GM15510 (cell line): ENCODE measurements around the gene SLC27A1.

Source experiments
- POLR2A ChIP-seq: IDR thresholded peaks from 3 replicates; pipeline ENCODE4 v1.6.1; 2011; ENCODE audit warnings: borderline replicate concordance; ENCODE audit not compliant: insufficient read length; ENCODE audit errors: extremely low read depth

The SLC27A1 gene

GRCh38 chr19:17506745-17507144, 36.4 kb downstream of the SLC27A1 start:
- TF ChIP-seq POLR2A: no peak

DNA sequence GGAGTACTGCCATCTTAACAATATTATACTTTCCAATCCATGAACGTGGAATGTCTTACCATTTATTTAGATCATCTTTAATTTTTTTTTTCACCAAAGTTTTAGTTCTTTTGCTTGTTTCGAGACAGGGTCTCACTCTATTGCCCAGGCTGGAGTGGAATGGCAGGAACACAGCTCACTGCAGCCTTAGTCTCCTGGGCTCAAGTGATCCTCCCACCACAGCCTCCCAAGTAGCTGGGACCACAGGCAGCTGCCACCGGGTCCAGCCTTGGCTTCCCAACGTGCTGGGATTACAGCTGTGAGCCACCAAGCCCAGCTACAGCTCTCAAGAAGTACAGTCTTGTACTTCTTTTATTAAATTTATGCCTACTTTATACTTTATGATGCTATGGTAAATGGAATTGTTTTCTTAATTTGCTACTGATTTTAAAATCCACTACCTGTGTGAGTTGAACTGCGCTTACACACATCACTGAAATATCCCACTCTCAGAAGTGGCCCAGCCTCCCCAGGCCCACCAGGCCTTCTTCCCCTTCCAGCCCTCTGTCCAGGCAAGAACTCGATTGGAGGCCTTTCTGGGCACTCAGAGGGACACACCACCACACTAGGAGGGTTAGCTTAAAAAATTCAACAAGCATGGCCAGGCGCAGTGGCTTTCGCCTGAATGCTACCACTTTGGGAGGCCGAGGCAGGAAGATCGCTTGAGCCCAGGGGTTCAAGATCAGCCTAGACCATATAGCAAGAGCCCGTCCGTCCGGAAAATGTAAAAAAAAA, 40.1 kb downstream of the SLC27A1 start:
- no peak for TF ChIP-seq POLR2A

- peak; percentile 38 for TF ChIP-seq POLR2A
These were observed 41.6 kb downstream of the SLC27A1 start for GRCh38 chr19:17511724-17512573.

GRCh38 chr19:17512574-17512939, 42.2 kb downstream of the SLC27A1 start:
- no peak for TF ChIP-seq POLR2A

GRCh38 chr19:17515408-17516149, 45.3 kb downstream of the SLC27A1 start:
- no peak for TF ChIP-seq POLR2A

- no peak for TF ChIP-seq POLR2A
These were observed 47.6 kb downstream of the SLC27A1 start for GRCh38 chr19:17517898-17518297.

DNA sequence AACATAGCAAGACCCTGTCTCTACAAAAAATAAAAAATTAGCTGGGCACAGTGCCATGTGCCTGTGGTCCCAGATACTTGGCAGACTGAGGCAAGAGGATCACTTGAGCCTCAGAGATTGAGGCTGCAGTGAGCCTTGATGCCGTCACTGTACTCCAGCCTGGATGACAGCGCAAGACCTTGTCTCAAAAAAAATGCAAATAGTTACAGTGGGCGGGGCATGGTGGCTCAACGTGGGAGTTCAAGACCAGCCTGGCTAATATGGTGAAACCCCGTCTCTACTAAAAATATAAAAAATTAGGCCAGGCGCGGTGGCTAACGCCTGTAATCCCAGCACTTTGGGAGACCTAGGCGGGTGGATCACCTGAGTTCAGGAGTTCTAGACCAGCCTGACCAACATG, 49.6 kb downstream of the SLC27A1 start:
- no peak for TF ChIP-seq POLR2A

GRCh38 chr19:17520865-17521264, 50.5 kb downstream of the SLC27A1 start:
- TF ChIP-seq POLR2A: no peak

- TF ChIP-seq POLR2A: peak; percentile 66
These were observed 52.9 kb downstream of the SLC27A1 start for GRCh38 chr19:17522988-17523872.

GRCh38 chr19:17524651-17525050, 54.3 kb downstream of the SLC27A1 start:
- TF ChIP-seq POLR2A: no peak

- no peak for TF ChIP-seq POLR2A
These were observed 54.8 kb downstream of the SLC27A1 start for GRCh38 chr19:17525141-17525540.

DNA sequence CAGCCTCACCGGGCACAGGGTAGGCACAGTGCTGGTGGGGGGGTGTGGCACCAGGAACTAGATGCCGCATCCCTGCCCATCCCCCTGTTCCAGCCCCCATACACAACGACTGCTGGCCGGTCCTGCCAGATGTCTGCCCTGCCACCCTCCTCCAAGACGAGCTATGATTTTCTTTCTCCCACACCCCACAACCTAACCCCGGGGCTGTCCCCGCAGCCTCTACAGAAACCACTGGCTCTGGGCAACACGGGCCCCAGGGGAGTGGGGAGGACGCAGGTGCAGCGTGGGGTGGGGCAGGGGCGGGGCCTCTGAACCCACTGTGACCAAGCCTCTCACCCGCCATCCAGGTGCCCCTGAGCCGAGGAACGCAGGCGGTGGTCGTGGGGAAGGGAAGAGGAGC, 56.6 kb downstream of the SLC27A1 start:
- no peak for TF ChIP-seq POLR2A

DNA sequence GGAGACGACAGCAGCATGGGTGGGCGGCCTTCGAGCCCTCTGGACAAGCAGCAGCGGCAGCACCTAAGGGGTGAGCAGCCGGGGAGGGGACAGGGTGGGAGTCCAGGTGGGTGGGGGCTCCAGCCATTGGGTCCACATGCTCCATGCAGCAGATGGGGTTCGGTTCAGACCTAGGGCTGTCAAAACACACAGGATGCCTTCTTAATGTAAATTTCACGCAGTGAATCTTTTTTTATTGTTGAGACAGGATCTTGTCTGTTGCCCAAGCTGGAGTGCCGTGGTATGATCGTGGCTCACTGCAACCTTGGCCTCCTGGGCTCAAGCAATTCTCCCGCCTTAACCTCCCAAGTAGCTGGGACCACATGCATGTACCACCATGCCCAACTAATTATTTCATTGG, 57.0 kb downstream of the SLC27A1 start:
- no peak for TF ChIP-seq POLR2A

DNA sequence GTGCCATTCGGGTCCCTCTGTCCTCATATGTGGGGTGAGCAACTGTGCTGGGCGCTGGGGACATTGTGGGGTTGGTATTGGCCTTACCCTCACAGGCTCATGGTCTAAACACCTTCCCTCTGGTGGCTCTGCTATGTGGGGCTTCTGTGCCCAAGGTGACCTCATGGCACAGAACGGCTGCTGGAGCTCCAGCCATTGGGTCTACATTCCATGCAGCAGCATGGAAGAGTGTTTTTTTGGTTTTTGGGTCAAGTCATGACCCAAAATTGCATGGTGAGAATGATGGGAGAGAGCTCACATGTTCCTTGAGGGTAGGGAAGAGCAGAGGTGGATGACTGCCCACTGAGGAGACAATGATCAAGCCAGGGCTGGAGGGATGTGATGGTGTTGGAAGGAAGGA, 58.3 kb downstream of the SLC27A1 start:
- no peak for TF ChIP-seq POLR2A
